ENCODE results near the gene SPDYE6. TPM values are rescaled to one million over a fixed set of nuclear protein-coding genes. Genes with fewer than 3 reads are reported as not detected.
A peak's percentile ranks its signal among the peaks of the same experiment; 100 is the strongest.
"Not testable (repeated sequence)": the region's sequence is repeated elsewhere in the genome, so short reads cannot be mapped to it uniquely, and the experiment has no call there.

Gene SPDYE6
- total RNA-seq, 1 donor from 2014 or later = not detected

DNA sequence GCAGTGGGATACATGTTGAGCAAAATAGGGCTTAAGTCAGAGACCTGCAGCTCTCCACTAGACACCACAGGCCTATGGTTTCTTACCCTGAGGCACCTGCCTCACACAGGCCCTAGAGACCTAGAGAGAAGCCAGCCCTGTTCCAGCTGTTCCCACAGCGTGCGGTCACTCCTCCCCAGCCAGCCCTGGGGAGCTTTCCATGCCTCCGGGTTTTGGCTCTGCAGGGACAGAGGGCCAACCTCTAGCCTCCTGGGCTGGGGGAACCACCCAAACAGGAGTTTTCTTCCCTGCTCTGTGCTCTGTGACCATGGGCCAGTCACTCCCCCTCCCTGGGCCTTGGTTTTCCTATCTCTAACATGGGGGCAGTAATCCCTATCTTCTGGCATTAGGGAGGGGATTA, 36.6 kb downstream of the SPDYE6 start:
- DNase-seq (ENCODE audit: low spot score) (no peak), ATAC-seq (no peak)

DNA sequence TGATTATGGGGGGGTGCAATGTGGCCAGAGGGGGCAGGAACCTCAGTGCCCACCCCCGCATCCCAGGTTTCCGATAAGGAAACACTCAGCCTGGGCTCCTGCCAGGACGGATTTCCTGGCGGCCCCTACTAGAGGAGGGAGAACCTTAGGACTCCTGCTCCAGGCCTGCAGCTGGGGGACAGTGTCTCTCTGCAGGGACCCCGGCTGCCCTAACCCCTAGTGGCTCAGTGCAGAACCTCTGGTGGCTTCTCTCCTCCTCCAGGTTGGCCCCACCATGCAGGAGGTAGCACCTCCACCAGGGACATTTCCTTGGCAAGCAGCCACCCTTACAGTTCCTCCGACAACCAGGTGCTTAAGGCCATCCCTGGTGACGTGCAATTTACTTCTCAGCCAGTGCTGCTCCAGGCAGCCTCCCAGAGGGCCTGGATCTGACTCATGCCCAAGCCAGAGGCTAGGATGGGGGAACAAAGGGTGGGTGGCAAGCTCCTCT, 37.7 kb downstream of the SPDYE6 start:
- no peak for ATAC-seq
- no peak for DNase-seq (ENCODE audit: low spot score)

DNA sequence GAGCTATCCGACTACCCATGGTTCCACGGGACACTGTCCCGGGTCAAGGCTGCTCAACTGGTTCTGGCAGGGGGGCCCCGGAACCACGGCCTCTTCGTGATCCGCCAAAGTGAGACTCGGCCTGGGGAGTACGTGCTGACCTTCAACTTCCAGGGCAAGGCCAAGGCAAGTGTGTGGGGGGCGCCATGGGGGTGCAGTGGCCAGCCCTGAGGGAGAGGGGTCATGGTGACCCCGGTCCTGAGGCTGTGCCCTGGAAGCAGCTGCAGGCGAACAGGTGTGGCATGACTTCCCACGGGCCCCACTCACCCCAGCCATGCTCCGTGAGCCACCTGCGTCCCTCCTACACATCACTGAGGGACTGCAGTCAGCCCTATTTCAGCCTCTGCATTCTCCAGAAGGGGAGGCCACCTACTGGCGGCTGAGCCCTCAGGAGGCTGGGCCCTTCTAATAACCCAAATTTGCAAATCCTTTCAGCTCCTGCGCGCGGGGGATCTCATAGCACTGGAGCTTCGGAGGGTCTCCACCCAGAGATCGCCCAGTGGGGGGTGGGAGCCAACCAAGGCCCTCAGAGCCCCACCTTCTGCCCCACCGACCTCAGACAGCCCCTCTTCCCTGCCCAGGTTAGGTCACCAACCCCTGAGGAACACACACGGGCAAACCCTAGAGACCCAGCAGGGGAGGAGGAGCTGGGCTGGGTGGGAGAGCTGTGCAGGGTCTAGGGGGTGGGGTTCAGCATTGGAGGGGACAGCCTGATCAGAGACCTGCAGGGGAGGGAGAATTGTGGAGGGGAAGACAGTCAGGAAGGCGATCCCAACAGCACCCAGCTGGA, 38.8 kb downstream of the SPDYE6 start:
- ATAC-seq (no peak), DNase-seq (ENCODE audit: low spot score) (no peak)

DNA sequence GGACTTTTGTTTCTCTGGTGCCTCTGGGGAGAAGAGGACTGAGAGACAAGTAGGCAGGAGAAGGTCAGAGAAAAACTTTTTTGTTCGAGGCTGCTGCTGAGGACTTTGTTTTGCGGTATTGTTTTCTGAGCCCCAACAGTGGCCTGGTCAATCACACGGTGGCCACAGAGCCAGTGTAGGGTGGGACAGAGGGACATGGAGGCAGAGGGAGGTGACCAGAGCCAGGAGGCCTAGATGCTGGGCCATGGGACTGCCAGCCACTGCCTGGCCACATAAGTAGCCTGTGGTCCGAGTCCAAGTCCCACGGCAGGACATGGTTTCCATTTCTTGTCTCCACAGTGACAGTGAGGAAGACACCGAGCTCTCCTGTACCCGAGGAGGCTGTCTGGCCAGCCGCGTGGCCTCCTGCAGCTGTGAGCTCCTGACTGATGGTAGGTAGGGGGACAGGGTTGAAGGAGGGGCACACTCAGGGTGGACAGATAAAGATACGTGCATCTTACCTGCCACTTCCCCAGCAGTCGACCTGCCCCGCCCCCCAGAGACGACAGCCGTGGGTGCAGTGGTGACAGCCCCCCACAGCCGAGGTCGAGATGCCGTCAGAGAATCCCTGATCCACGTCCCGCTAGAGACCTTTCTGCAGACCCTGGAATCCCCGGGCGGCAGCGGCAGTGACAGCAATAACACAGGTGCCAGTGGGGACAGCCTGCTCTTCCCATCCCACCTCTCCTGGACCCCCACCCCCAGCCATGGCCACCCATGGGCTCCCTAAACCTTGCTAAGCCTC, 42.1 kb downstream of the SPDYE6 start:
- ATAC-seq = no peak
- no peak for DNase-seq (ENCODE audit: low spot score)

DNA sequence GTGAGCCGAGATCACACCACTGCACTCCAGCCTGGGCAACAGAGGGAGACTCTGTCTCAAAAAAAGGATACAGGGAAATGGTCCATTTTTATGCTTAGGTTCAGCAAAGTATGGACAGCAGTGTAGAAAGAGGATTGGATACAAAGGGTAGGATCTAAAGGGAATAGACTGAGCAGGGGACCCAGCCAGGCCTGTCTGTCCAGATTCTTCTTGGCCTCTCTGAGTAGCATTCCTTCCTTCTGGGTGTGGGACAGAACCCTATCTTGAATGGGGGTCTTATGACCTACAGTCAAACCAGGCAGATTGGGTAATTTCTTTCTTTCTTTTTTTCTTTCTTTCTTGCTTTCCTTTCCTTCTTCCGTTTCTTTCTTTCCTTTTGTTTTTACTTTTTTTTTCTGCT, 43.9 kb downstream of the SPDYE6 start:
- no peak for ATAC-seq
- no peak for DNase-seq (ENCODE audit: low spot score)

DNA sequence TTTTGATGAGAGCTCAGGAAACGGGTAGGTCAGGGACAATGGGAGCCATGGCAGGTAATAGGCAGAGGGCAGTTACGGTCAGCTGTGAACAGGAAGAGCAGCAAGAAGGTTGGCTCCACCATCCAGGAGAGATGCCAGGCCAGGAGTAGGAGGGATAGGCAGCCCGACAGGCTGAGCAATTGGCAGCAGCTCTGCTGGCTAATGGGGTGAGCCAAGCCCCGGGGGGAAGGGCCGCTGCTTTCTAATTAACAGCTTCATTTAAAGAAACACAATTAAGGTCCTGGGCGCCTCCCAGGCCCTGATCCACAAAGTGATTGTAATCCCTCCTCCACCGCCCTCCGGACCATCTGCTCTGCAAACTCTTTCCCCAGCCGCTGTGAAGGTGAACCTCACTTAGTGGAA, 45.8 kb downstream of the SPDYE6 start:
- no peak for DNase-seq (ENCODE audit: low spot score)
- ATAC-seq = no peak

DNA sequence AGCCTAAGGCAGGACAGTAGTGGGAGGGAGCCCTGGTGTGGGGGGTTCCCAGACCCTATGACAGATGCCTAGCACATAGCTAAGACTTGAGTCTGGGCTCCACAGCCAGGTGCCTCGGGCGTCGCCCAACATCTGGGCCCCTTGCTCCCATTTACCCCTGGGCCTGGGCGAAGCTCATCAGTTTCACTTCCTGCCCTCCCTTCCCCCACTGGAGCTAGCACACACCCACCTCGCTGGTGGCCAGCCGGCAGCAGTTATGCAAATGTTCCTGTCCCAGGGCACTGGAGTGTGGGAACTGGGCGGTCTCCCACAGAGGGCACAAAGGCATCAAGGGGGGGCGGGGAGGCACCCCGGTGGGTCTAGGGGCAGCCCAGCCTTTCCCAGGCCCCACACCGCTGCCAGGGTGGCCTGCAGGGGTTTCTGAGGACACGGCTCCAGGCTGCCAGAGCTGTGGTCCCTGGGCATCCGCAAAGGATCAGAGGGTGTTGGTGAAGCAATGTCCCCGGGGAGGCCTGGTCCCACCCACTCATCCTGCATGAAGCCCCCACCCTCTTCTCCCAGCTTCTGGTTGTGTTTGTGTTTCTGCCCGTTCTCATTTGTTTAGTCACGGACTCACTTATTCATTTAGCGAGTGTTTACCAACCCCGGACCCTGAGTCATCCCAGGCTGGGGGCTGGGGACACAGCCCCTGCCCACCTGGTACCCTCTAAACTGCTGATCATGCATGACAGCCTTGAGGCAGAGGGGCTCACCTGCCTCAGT, 49.1 kb downstream of the SPDYE6 start:
- ATAC-seq (peak; percentile 77), DNase-seq (ENCODE audit: low spot score) (no peak)

DNA sequence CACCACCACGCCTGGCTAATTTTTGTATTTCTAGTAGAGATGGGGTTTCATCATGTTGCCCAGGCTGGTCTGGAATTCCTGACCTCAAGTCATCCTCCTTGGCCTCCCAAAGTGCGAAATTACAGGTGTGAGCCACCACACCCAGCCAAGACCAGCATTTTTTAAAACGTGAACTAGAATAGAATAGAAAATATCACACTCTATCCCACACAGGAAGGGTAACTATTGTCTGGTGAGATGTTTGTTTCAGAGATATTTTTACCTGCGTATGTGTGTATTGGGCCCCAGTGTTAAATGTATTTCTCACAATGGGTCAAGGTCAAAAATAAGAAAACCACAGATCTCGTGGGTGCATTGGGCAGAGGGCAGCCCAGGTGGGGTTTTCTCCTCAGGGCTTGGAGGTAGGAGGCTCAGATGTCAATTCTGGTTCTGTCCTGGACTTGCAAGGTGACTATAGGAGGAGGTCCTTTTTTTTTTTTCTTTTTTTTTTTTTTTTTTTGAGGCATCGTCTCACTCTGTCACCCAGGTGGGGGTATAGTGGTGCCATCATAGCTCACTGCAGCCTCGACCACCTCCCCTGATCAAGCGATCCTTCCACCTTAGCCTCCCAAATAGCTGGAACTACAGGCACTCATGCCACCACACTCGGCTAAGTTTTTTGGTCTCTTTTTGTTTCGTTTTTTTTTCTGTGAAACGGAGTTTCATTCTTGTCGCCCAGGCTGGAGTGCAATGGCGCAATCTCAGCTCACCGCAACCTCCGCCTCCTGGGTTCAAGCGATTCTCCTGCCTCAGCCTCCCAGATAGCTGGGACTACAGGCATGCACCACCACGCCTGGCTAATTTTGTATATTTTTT, 50.6 kb downstream of the SPDYE6 start:
- no peak for DNase-seq (ENCODE audit: low spot score)
- ATAC-seq = no peak

DNA sequence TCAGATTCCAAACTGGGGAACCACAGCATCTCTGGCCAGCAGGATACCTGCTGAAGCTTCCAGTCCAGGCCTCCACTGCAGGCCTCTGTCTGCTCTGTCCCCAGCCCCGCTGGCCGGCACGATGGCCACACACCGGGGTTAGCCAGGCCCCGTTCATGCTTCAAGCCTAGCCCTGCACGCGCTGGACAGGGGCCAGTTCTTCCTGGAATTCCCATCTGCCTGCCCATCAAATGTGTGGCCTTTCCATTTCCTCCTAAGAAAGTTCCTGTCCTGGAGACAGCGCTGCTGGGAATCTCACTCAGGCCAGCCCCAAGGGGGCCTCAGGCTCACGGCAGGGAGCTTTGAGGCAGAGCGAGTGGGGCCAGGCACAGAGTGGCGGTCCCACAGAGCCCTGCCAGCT, 51.6 kb downstream of the SPDYE6 start:
- DNase-seq (ENCODE audit: low spot score) (no peak), ATAC-seq (no peak)

DNA sequence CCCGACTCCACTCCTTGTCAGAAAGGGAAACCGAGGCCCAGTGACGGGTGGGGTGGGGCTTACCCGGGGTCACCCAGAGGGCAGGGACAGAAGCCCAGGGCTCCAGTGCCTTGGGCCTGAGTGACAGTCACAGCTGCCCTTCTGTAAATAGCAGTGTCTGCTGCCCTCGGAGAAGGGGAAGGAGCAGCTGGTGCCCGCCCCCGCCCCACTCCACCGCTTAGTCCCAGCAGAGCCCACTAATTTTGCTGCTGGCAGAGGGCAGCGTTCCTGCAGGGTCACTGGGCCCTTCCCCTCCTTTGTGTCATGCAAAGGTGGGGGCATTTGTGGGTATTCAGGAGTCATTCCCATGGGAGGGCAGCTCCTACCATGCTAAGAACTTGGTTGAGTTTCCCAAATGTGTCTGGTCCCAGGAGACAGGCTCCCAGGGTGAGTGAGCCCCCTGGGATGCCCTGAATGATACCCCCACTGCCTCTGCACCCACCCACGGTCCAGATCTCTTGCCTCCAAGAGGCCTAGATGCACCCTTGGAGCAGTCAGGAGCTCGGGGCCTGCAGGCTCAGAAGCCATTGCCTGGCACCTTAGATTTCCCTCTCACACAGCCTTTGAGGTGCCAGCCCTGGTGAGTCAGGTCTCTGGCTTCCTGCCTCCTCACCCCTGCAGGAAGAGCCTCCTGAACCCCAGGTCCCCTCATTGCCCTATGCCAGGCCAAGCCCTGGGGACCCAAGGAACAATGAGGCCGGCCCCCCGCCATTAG, 52.4 kb downstream of the SPDYE6 start:
- no peak for ATAC-seq
- no peak for DNase-seq (ENCODE audit: low spot score)

DNA sequence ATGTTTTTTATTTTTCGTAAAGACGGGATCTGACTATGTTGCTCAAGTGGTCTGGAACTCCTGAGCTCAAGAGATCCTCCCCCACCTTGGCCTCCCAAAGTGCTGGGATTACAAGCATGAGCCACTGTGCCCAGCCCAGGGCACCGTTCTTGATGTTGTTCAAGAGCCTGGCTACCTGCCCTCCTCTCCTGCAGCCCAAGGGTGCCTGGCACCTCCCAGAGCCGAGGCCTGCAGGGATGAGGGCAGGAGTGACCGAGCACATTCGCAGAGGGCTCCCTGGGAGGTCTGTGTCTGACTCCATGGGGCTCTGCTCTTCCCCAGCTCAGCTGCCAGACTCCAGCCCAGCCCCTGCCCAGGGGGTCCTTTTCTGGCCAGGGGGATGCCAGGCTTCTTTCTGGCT, 54.2 kb downstream of the SPDYE6 start:
- DNase-seq (ENCODE audit: low spot score) = no peak

DNA sequence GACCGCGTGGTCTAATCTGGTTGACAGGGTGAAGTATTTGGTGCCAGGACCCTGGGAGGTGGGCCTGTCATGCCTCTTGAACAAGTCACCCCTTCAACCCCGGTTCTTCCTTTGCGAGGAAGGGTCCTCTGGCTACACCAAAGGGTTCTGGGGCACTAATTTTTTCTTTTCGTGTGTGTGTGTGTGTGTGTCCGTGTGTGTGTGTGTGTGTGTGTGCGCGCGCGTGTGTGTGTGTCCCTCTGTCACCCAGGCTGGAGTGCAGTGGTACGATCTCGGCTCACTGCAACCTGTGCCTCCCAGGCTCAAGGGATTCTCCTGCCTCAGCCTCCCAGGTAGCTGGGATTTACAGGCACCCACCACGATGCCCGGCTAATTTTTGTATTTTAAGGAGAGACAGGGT, 54.9 kb downstream of the SPDYE6 start:
- ATAC-seq = not testable (repeated sequence)

More for the DNA sequence above, 54.2 kb downstream of the SPDYE6 start:
- ATAC-seq = no peak

DNA sequence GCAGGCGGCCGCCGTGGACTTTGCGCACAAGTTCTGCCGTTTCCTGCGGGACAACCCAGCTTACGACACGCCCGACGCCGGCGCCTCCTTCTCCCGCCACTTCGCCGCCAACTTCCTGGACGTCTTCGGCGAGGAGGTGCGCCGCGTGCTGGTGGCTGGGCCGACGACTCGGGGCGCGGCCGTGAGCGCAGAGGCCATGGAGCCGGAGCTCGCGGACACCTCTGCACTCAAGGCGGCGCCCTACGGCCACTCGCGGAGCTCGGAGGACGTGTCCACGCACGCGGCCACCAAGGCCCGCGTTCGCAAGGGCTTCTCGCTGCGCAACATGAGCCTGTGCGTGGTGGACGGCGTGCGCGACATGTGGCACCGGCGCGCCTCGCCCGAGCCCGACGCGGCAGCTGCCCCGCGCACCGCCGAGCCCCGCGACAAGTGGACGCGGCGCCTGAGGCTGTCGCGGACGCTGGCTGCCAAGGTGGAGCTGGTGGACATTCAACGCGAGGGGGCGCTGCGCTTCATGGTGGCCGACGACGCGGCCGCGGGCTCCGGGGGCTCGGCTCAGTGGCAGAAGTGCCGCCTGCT, 55.5 kb downstream of the SPDYE6 start:
- ATAC-seq (no peak), DNase-seq (ENCODE audit: low spot score) (no peak)

More for the DNA sequence above, 54.9 kb downstream of the SPDYE6 start:
- DNase-seq (ENCODE audit: low spot score) = not testable (repeated sequence)

DNA sequence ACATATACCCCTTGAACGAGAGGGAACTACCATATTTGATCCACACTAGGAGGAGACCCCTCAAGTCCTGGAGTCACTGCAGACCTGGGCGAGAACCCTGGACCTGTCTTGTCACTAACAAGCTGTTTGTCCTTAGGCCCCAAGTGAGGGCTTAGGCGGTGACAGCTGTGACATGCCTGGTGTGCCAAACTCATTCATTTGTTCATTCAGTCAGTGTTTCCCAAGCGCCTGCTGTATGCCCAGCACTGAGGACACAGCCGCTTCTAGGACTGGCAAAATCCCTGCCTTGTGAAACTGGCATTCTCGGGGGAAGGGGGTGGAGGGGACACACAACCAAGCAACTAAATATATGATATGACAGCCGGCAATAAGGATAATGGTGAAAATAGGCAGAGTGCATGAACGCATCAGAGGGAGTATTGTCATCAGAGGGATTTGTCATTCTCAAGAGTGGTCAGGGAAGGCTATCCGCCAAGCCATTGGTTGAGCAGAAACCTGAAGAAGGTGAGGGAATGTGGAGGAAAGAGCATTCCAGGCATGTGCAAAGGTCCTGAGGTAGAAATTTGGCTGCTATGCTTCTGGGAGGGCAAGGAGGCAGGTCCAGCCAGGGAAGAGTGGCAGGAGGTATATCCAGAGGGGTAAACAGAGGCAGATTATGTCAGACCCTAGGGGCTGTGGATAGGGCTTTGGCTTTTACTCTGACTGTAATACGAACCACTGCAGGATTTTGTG, 58.6 kb downstream of the SPDYE6 start:
- DNase-seq (ENCODE audit: low spot score) (no peak), ATAC-seq (no peak)

DNA sequence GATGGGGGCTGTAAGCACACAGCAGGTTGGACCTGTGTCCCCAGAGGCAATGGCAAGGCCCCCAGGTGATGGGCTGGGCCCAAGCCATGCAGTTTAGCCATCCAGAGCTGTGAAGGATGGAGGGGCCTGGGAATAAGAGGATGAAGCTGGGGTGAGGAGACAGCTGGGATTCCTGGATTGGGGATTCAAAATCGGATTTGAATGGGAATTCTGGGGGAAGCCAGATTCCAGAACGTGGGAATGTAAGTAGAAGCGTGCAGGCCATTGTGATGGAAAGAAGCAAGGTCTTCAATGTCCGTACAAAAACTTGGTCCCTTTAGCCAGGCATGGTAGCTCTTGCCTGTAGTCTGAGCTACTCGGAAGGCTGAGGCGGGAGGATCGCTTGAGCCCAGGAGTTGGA, 59.7 kb downstream of the SPDYE6 start:
- no peak for DNase-seq (ENCODE audit: low spot score)
- ATAC-seq = no peak

DNA sequence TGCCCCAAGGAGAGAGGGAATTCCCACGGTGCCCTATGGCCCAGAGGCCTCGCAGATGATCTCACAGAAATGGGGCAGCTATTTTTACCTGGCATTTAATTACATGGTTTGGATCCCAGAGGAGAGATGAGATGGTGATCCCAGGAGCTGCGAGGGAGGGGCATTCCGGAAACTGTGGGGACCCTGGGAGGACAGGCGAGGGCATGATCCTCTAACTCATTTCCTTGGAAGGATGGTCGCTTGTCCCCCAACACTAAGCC, 60.1 kb downstream of the SPDYE6 start:
- ATAC-seq (no peak), DNase-seq (ENCODE audit: low spot score) (no peak)
